NCI-H524 treated with DMSO at 0.1 percent for 48 hours (cell line): ENCODE data around the gene EXOC6B.

Experiments
- DNase-seq: peaks from one replicate; lab custom pipeline; 2025; lab: John Stamatoyannopoulos, UW

Gene EXOC6B

GRCh38 chr2:72144632-72145288, 681.1 kb downstream of the EXOC6B start:
- no peak for DNase-seq

GRCh38 chr2:72144274-72144631, 681.6 kb downstream of the EXOC6B start:
- no peak for DNase-seq

- no peak for DNase-seq
Observed at GRCh38 chr2:72143441-72144273, 682.2 kb downstream of the EXOC6B start.

DNA sequence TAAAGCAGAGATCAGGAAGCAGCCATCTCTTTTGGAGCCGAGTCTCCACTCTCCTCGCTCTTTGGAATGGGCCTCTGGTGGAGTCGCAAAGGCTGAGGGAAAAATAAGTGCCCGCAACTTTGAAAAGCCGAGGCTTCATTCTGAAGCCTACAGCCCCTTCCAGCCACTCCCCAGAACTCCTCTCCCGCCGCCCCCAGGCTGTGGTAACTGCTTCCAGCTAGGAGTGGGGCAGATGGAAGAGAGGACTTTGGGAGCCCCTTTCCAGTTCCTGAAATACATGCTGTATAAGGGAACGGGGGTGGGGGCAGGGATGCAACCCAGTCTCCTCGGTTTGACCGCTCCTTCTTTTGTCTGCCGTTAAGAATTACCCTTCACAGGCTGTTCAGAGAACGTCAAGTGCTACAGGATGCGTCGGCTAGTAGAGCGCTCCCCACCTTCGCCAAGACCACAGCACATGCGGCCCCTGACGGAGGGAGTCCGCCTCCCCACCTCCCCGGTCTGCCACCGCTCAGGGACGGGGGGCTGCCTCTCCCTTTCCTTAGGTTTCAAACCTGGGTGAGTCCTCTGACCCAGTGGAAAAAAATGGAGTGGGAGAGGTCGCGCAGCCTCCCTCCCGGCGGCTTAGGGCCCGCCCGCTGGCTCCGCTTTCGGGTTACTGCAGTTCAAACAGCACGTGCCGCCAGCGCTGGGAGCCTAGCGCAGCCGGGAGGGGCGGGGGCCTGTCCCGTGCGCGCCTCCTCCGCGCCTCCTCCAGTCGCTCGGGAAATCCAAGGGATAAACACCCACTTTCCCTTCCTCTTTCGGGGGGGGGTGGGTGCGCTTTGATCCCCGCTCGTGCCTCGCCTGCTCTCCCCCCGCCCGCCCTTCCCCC, 683.0 kb downstream of the EXOC6B start:
- DNase-seq = no peak

DNA sequence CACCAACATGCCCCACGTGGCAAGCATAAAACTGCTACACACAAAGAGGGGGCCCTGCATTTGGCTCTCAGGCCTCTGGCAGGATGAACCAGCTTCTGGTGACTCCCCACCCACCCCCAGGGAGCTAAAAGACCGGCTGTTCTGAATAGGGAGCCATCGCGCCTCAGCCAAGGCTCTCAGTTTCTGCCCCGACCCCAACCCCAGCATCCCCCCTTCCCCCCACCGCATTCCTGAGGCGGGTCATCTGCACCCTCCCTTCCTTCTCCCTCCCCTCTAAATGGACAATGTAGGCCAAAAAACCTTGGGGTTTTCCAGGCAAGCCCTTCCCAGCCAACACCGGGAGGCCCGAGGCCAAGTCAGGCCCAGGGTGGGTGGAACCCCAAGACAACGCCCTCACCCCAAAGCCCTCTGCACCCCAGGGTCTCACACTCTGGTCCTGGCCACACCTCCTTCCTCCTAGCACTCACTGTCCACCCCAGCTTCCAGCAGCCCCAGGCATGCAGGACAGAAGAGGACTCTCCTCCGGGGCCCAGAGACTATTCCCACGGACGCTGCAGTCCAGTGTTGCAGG, 683.9 kb downstream of the EXOC6B start:
- DNase-seq = no peak

GRCh38 chr2:72141032-72141645, 684.7 kb downstream of the EXOC6B start:
- no peak for DNase-seq

GRCh38 chr2:72140621-72140960, 685.2 kb downstream of the EXOC6B start:
- no peak for DNase-seq

GRCh38 chr2:72139874-72140620, 685.8 kb downstream of the EXOC6B start:
- no peak for DNase-seq

- no peak for DNase-seq
Observed at GRCh38 chr2:72139471-72139873, 686.4 kb downstream of the EXOC6B start.

DNA sequence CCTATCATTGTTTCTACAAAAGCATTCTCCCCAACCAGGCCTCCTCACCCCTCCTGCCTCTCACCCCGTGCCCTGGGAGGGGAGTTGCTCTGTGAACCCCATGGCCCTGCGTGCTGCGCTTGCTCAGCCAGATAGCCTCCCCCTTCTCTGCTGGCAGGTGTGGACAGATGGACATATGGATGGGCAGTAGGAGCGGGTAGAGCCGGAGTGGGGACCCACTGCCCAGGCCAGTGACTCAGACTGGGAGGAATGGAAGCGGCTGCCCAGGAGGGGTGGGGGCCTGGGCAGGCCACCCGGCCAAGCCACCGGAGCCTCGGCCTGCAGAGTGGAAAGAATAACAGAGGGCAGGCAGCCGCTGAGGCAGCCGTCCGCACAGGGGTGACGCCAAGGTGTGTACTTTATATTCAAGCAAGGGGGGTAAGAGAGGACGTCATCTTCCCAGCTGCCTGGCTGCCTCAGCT, 686.9 kb downstream of the EXOC6B start:
- no peak for DNase-seq

- no peak for DNase-seq
Observed at GRCh38 chr2:72138011-72138881, 687.6 kb downstream of the EXOC6B start.

DNA sequence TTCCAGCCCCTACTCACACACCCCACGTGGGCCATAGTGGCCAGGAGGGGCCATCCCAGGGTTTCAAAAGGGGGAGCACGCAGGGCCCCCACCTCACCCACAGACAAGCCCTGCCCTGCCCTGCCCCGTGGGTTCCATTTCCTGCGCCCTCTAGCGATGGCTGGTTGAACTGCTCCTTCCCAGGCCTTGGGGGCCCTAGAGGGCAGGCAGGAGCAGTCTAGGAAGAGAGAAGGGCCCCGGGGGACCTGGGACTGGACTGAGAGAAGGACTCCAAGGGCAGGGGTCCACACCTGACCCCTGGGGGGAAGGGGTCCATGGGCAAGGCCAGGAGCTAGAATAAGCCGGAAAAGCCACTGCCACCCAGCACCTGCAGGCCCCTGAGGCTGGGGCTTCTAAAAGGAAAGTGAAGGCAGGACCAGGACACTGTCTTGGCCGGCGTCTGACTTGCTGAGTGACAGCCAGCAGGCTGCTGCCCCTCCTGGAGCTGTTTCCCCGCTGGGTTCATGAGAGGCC, 688.3 kb downstream of the EXOC6B start:
- DNase-seq = no peak

GRCh38 chr2:72136933-72137497, 688.8 kb downstream of the EXOC6B start:
- DNase-seq = no peak

- DNase-seq = no peak
Observed at GRCh38 chr2:72136331-72136730, 689.5 kb downstream of the EXOC6B start.

DNA sequence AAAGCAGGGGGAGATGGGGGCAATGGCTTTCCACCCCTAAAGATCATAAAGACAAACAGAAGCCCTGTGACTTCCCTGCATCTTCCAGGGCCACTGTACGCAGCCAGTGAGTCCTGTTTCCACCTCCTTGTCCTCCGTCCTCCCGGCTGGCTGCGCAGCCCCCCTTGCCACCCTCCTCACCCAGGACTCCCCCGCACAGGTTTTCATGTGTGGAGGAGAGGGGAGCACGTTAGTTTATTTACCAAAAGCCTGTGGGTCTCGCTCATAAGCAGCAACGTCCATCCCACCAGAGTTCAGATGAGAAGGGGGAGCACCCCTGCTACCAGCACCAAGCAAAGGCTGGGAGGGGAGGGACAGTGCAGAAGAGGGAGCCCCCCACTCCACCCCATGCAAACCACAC, 689.9 kb downstream of the EXOC6B start:
- DNase-seq = no peak

DNA sequence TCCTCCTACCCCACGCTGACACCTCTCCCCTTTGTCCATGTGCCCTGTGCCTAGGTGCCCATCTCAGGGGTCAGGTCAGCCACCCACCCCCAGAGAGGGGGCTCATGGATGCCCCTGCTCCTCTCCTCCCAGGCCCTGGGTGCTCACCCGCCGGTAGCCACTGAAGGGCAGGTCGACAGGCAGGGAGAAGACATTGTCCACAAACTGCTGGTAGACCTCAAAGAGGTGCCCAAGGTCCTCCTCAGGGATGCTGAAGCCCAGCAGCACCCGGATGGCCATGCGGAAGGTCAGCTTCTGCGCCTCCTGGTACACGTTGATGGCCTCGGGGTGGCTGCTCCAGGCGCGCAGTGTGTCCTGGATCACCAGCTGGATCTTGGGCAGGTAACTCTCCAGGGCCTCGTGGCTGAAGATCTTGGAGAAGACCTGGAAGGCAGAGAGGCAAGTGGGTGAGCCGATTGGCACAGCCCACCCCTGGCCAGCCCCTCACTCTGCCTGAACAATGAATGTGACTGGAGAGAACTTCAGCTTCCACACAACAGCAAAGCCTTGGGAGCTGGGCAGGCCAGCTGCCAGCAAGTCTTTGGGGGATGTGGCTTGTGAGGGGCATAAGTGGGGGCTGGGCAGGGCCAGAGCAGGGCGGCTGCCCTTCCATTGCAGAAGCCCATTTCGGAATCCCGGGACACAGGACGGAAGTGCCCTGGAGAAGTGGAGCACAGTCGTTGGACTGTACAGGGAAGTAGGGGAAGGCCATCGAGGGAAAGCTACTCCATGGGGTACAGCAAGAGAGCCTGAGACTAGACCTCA, 690.6 kb downstream of the EXOC6B start:
- no peak for DNase-seq

DNA sequence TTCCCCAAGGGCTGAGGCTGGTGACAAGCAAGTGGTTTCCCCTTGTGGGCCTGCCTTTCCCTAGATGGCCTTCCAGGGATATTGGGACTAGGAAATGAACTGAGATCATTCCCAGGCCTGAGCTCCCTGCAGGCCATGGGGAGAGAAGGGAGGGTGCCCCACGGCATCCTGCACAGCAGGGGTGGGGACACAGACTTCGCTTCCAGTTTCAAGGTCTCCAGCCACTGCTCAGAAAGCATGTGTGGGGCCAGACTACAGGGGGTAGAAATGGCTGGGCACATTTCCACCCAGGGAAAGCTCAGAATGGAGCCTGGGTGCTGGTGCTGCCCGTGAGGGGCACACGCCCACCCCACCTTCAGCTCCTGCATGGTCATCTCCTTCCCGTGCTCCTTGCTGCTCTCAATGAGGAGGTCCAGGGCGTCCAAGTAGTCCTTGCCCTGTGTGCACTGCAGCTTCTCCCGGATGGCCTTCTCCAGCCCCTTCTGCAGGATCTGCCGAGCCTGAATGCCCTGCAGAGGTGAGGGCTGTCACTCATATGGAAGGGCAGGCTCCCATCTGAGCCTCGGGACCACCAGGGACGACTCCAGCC, 691.3 kb downstream of the EXOC6B start:
- DNase-seq = no peak

- no peak for DNase-seq
Observed at GRCh38 chr2:72133721-72134407, 692.0 kb downstream of the EXOC6B start.
